Ascending aorta (tissue), 2 donors: ENCODE measurements around the gene ATPAF2. TPM values are rescaled to one million over a fixed set of nuclear protein-coding genes. Genes with fewer than 3 reads are reported as not detected.
A peak's percentile ranks its signal among the peaks of the same experiment; 100 is the strongest.

Experiments
- DNase-seq, 2 donors: peaks; one replicate each; pipeline ENCODE4 v3.0.0-alpha.2; 2019; ENCODE audit warnings: low spot score in 2 of 2
- H3K27ac ChIP-seq, 2 donors: fragments of 200-600 bp; sonication (generic); one replicate each; pipeline ENCODE4 v1.5.1; 2016 to 2017; ENCODE audit warnings: mild to moderate bottlenecking in 1 of 2
- H3K27me3 ChIP-seq: fragments of 200-600 bp; sonication (generic); one replicate; pipeline ENCODE4 v1.5.1; 2017
- H3K36me3 ChIP-seq, 2 donors: fragments of 200-600 bp; sonication (generic); one replicate each; pipeline ENCODE4 v1.5.1; 2016
- H3K4me1 ChIP-seq, 2 donors: fragments of 200-600 bp; sonication (generic); one replicate each; pipeline ENCODE4 v1.5.1; 2016 to 2017; ENCODE audit warnings: mild to moderate bottlenecking in 1 of 2
- H3K4me3 ChIP-seq, 2 donors: fragments of 200-600 bp; sonication (generic); one replicate each; pipeline ENCODE4 v1.5.1; 2016 to 2017; ENCODE audit warnings: mild to moderate bottlenecking in 1 of 2
- H3K9me3 ChIP-seq, 2 donors: fragments of 200-600 bp; sonication (generic); one replicate each; pipeline ENCODE4 v1.5.1; 2016
- CTCF ChIP-seq, 3 experiments: fragments of 200-600 bp in 2 of 3; fragments of 450-650 bp in 1 of 3; sonication (generic) in 2 of 3; IDR thresholded peaks; one replicate each; pipeline ENCODE4 v1.5.1; 2016 to 2019; ENCODE audit warnings: antibody characterized with exemption in 3 of 3, mild to moderate bottlenecking in 1 of 3, moderate library complexity in 1 of 3
- intact Hi-C: fragments of 100-400 bp; cut with DNase I; formaldehyde crosslinking; loops from one replicate; pipeline ENCODE4 v1.15.1; 2023
- total RNA-seq: library from RNA; depleted of rRNA; stranded (reverse); fragments of >200 nt; gene quantifications from one replicate; pipeline ENCODE4 v1.1.0, GENCODE V29; 2016

ATPAF2 gene
- total RNA-seq, 1 donor from 2014 or later: 2.6 TPM

GRCh38 chr17:18040261-18040858, 1.4 kb upstream of the ATPAF2 start:
- Histone ChIP-seq H3K27me3 (no peaks in the 10 kb centered on the region), H3K4me3 (peak overlapping the region; percentile 93 to 98), H3K4me1 (peaks cover 3 to 18% of the 10 kb centered on the region in 2 donors), H3K9me3 (no peaks in the 10 kb centered on the region), H3K27ac (no peak overlapping the region), H3K36me3 (peaks cover 0 to 4% of the 10 kb centered on the region in 2 donors)
- no peak for DNase-seq
- intact Hi-C loops: no loop called here
- no peak for TF ChIP-seq CTCF (IDR thresholded peaks at IDR 0.05)

- Histone ChIP-seq H3K27ac (peak overlapping the region; percentile 62 to 76), H3K36me3 (no peaks in the 10 kb centered on the region), H3K4me1 (peaks cover 3 to 18% of the 10 kb centered on the region in 2 donors), H3K4me3 (peak overlapping the region; percentile 93 to 98), H3K9me3 (no peaks in the 10 kb centered on the region), H3K27me3 (no peaks in the 10 kb centered on the region)
- intact Hi-C loops: loop anchor here (1.0 to 10.0 kb wide), 9 partner anchors 48 to 757 kb away; partner anchors contain the start of genes ALKBH5, COPS3, DRC3 and DRG2
- no peak for TF ChIP-seq CTCF (IDR thresholded peaks at IDR 0.05)
- DNase-seq: peak in 1 of 2 donors; percentile 77
Observed at GRCh38 chr17:18039535-18040260, 730 bp upstream of the ATPAF2 start.

- H3K27me3 ChIP-seq: no peaks in the 10 kb centered on the region
- TF ChIP-seq CTCF (IDR thresholded peaks at IDR 0.05): no peak
- intact Hi-C loops: loop anchor here (5.0 to 10.0 kb wide), 5 partner anchors 146 to 756 kb away; partner anchors contain the start of genes COPS3, PEMT and RASD1
- H3K9me3 ChIP-seq: no peaks in the 10 kb centered on the region
- DNase-seq: no peak
- peaks cover 3 to 18% of the 10 kb centered on the region in 2 donors for H3K4me1 ChIP-seq
- peak overlapping the region; percentile 62 to 72 for H3K27ac ChIP-seq
- no peaks in the 10 kb centered on the region for H3K36me3 ChIP-seq
- peak overlapping the region; percentile 93 to 98 for H3K4me3 ChIP-seq
Observed at GRCh38 chr17:18038149-18038850, 668 bp downstream of the ATPAF2 start.

- DNase-seq: no peak
Observed at GRCh38 chr17:18037486-18037885, 1.5 kb downstream of the ATPAF2 start.

More at GRCh38 chr17:18037486-18037885, 1.5 kb downstream of the ATPAF2 start:
- intact Hi-C loops: loop anchor here (5.0 to 10.0 kb wide), 5 partner anchors 145 to 755 kb away; partner anchors contain the start of genes COPS3, PEMT and RASD1
- peaks cover 3 to 18% of the 10 kb centered on the region in 2 donors for H3K4me1 ChIP-seq
- no peaks in the 10 kb centered on the region for H3K27me3 ChIP-seq
- no peak overlapping the region for H3K27ac ChIP-seq
- H3K4me3 ChIP-seq: no peak overlapping the region
- H3K36me3 ChIP-seq: no peaks in the 10 kb centered on the region
- TF ChIP-seq CTCF (IDR thresholded peaks at IDR 0.05): no peak
- H3K9me3 ChIP-seq: no peaks in the 10 kb centered on the region
